GM19438 (cell line): ENCODE results near the gene SLC16A7.

Source experiments
- ATAC-seq: cut with Tn5 transposase; IDR thresholded peaks from one replicate; pipeline ENCODE4 v1.9.1; 2021; ENCODE audit warnings: low read depth; ENCODE audit not compliant: unreplicated experiment

The SLC16A7 gene

GRCh38 chr12:59620326-59620725, 24.5 kb downstream of the SLC16A7 start:
- ATAC-seq, result no peak

- no peak for ATAC-seq
Observed at GRCh38 chr12:59624732-59625460, 29.1 kb downstream of the SLC16A7 start.

GRCh38 chr12:59626382-59626781, 30.6 kb downstream of the SLC16A7 start:
- no peak for ATAC-seq

- peak; percentile 62 for ATAC-seq
Observed at GRCh38 chr12:59627582-59627981, 31.8 kb downstream of the SLC16A7 start.

GRCh38 chr12:59629890-59630289, 34.1 kb downstream of the SLC16A7 start:
- no peak for ATAC-seq

- no peak for ATAC-seq
Observed at GRCh38 chr12:59632408-59632807, 36.6 kb downstream of the SLC16A7 start.

- ATAC-seq, result no peak
Observed at GRCh38 chr12:59634254-59634653, 38.4 kb downstream of the SLC16A7 start.

- ATAC-seq, result no peak
Observed at GRCh38 chr12:59636945-59637691, 41.3 kb downstream of the SLC16A7 start.

- no peak for ATAC-seq
Observed at GRCh38 chr12:59637692-59638070, 41.9 kb downstream of the SLC16A7 start.

GRCh38 chr12:59643550-59643949, 47.7 kb downstream of the SLC16A7 start:
- ATAC-seq, result no peak

- no peak for ATAC-seq
Observed at GRCh38 chr12:59645242-59645641, 49.4 kb downstream of the SLC16A7 start.

- no peak for ATAC-seq
Observed at GRCh38 chr12:59646636-59647035, 50.8 kb downstream of the SLC16A7 start.

GRCh38 chr12:59649203-59649602, 53.4 kb downstream of the SLC16A7 start:
- ATAC-seq, result no peak

- ATAC-seq, result no peak
Observed at GRCh38 chr12:59650588-59651228, 54.9 kb downstream of the SLC16A7 start.

GRCh38 chr12:59651229-59651920, 55.5 kb downstream of the SLC16A7 start:
- ATAC-seq, result no peak

- no peak for ATAC-seq
Observed at GRCh38 chr12:59652130-59652529, 56.3 kb downstream of the SLC16A7 start.

- no peak for ATAC-seq
Observed at GRCh38 chr12:59654061-59654460, 58.2 kb downstream of the SLC16A7 start.

GRCh38 chr12:59657266-59657665, 61.4 kb downstream of the SLC16A7 start:
- ATAC-seq, result no peak

GRCh38 chr12:59657711-59658110, 61.9 kb downstream of the SLC16A7 start:
- ATAC-seq, result no peak

GRCh38 chr12:59660148-59660547, 64.3 kb downstream of the SLC16A7 start:
- no peak for ATAC-seq
